GM12878 (cell line): ENCODE results near the gene ADCYAP1R1. TPM values are rescaled to one million over a fixed set of nuclear protein-coding genes. Genes with fewer than 3 reads are reported as not detected.

Experiments
- ATAC-seq: fragments of 200-7000 bp; cut with Tn5 transposase; 3 replicates; pipeline ENCODE4 v1.9.1; 2020; ENCODE audit warnings: mild to moderate bottlenecking, moderate library complexity
- BruUV-seq: library from RNA; stranded (reverse); fragments of 400-500 nt; replicated peaks from 2 replicates; lab custom pipeline; 2021; lab: Mats Ljungman, UMichigan
- CTCF ChIA-PET: fragments of 300-600 bp; sonication (Branson Sonifier 250); formaldehyde crosslinking; extraction: SDS; loops from one replicate; lab custom pipeline; 2021; ENCODE audit warnings: inconsistent platforms; lab: Yijun Ruan, JAX
- POLR2A ChIA-PET: fragments of 350-600 bp; formaldehyde crosslinking; extraction: SDS; loops from one replicate; lab custom pipeline; 2021; ENCODE audit warnings: inconsistent platforms; lab: Charles Lee
- RAD21 ChIA-PET: fragments of 300-600 bp; sonication (Branson Sonifier 250); formaldehyde crosslinking; loops from one replicate; lab custom pipeline; 2023; ENCODE audit warnings: antibody characterized with exemption; ENCODE audit not compliant: unreplicated experiment; lab: Charles Lee
- SMC1A ChIA-PET: fragments of 300-600 bp; sonication (Branson Sonifier 250); formaldehyde crosslinking; loops from one replicate; lab custom pipeline; 2023; ENCODE audit not compliant: unreplicated experiment, uncharacterized antibody; lab: Charles Lee
- DNase-seq: peaks from one replicate; pipeline ENCODE4 v3.0.0-alpha.2; 2011; ENCODE audit warnings: low read depth, low spot score
- FAIRE-seq: peaks from 3 replicates; lab custom pipeline; 2011; peaks lifted over from hg19 to GRCh38; lab: Jason Lieb, UNC
- H2AFZ ChIP-seq: 2 replicates; pipeline ENCODE4 v1.6.0; 2011; ENCODE audit warnings: low read depth, low read length, control low read depth; ENCODE audit not compliant: control insufficient read depth
- H3K27ac ChIP-seq: 2 replicates; pipeline ENCODE4 v1.5.1; 2011; ENCODE audit warnings: control low read depth; ENCODE audit not compliant: control insufficient read depth, insufficient read depth
- H3K27me3 ChIP-seq, 2 experiments: replicated peaks in 1 of 2; 2 replicates each; pipeline versions ENCODE4 v1.6.0 to v1.6.1; 2011; ENCODE audit warnings: low read length in 1 of 2; ENCODE audit not compliant: control insufficient read depth in 2 of 2, insufficient read depth in 2 of 2
- H3K36me3 ChIP-seq, 2 experiments: 2 replicates each; pipeline ENCODE4 v1.5.1; 2011; ENCODE audit warnings: low read length in 1 of 2; ENCODE audit not compliant: control insufficient read depth in 2 of 2, insufficient read depth in 2 of 2
- H3K4me1 ChIP-seq: 2 replicates; pipeline ENCODE4 v1.6.1; 2011; ENCODE audit warnings: mild to moderate bottlenecking, low read length, moderate library complexity, mixed read lengths; ENCODE audit not compliant: control insufficient read depth, insufficient read depth
- H3K4me2 ChIP-seq: 2 replicates; pipeline ENCODE4 v1.6.0; 2011; ENCODE audit warnings: control low read depth; ENCODE audit not compliant: control insufficient read depth, insufficient read depth
- H3K4me3 ChIP-seq: fragments of 200-600 bp; sonication (generic); 2 replicates; pipeline ENCODE4 v1.5.1; 2016
- H3K79me2 ChIP-seq: 2 replicates; pipeline ENCODE4 v1.6.0; 2011; ENCODE audit warnings: low read length; ENCODE audit not compliant: control insufficient read depth, insufficient read depth
- H3K9ac ChIP-seq: 2 replicates; pipeline ENCODE4 v1.8.0; 2011; ENCODE audit warnings: low read length, control low read depth, mixed read lengths; ENCODE audit not compliant: control insufficient read depth, insufficient read depth
- H3K9me3 ChIP-seq: replicated peaks from 3 replicates; pipeline ENCODE4 v1.5.1; 2011; ENCODE audit warnings: mild to moderate bottlenecking, low read length; ENCODE audit not compliant: control insufficient read depth, insufficient read depth
- H4K20me1 ChIP-seq: 2 replicates; pipeline ENCODE4 v1.6.0; 2011; ENCODE audit not compliant: control insufficient read depth, insufficient read depth
- BCL11A ChIP-seq: IDR thresholded peaks from 2 replicates; pipeline ENCODE4 v1.6.1; 2011; ENCODE audit warnings: low read depth, low read length
- CBFB ChIP-seq: IDR thresholded peaks from 2 replicates; pipeline ENCODE4 v1.6.1; 2016; ENCODE audit warnings: antibody characterized with exemption, low read depth
- ETV6 ChIP-seq, 2 experiments: fragments of 450-650 bp in 1 of 2; IDR thresholded peaks in 1 of 2; conservative IDR thresholded peaks in 1 of 2; 2 replicates each; pipeline ENCODE4 v1.6.1; 2014; ENCODE audit warnings: antibody characterized with exemption in 1 of 2, borderline replicate concordance in 1 of 2, low read depth in 1 of 2, mild to moderate bottlenecking in 1 of 2, moderate library complexity in 1 of 2
- FOXM1 ChIP-seq: IDR thresholded peaks from 2 replicates; pipeline ENCODE4 v1.6.1; 2012; ENCODE audit warnings: low read depth, mild to moderate bottlenecking, inconsistent platforms, low read length, moderate library complexity
- IKZF1 ChIP-seq: fragments of 450-650 bp; conservative IDR thresholded peaks from 2 replicates; pipeline ENCODE4 v1.6.1; 2017; ENCODE audit warnings: antibody characterized with exemption, mild to moderate bottlenecking
- IRF4 ChIP-seq: IDR thresholded peaks from 2 replicates; pipeline ENCODE4 v1.6.1; 2011; ENCODE audit warnings: low read depth, low read length
- MEF2A ChIP-seq: IDR thresholded peaks from 2 replicates; pipeline ENCODE4 v1.6.1; 2011; ENCODE audit warnings: low read depth, mild to moderate bottlenecking, low read length, moderate library complexity; ENCODE audit not compliant: insufficient read depth
- POLR2AphosphoS5 ChIP-seq: IDR thresholded peaks from 2 replicates; pipeline ENCODE4 v1.6.1; 2011; ENCODE audit warnings: mild to moderate bottlenecking, low read length, inconsistent platforms
- SIX5 ChIP-seq: IDR thresholded peaks from 2 replicates; pipeline ENCODE4 v1.6.1; 2011; ENCODE audit warnings: mild to moderate bottlenecking, low read depth, low read length, moderate library complexity; ENCODE audit not compliant: severe bottlenecking
- STAT3 ChIP-seq: IDR thresholded peaks from 2 replicates; pipeline ENCODE4 v1.6.1; 2011; ENCODE audit warnings: low read depth, low read length, improper control_type of control experiment
- SUPT20H ChIP-seq: IDR thresholded peaks from 2 replicates; pipeline ENCODE4 v1.6.1; 2011; ENCODE audit warnings: low read depth, mild to moderate bottlenecking, low read length, moderate library complexity, borderline replicate concordance; ENCODE audit not compliant: control insufficient read depth
- ZBTB11 ChIP-seq: fragments of 450-650 bp; formaldehyde crosslinking; IDR thresholded peaks from 2 replicates; pipeline ENCODE4 v1.5.0; 2022; ENCODE audit warnings: mild to moderate bottlenecking, missing genetic modification characterization
- ZNF622 ChIP-seq: fragments of 450-650 bp; IDR thresholded peaks from 2 replicates; pipeline ENCODE4 v1.6.1; 2017; ENCODE audit warnings: mild to moderate bottlenecking, inconsistent platforms
- WGBS: methylation state at CpG from one replicate; pipeline ENCODE4 v1.1.6; 2016; ENCODE audit warnings: low lambda C conversion rate; ENCODE audit not compliant: insufficient replicate concordance, insufficient coverage; ENCODE audit errors: missing lambda C conversion rate; 5-methylcytosine and 5-hydroxymethylcytosine counted together
- in situ Hi-C: fragments of 300-500 bp; cut with MboI; formaldehyde crosslinking; loops from 9 replicates; pipeline ENCODE4 v1.14.3; 2018; ENCODE audit warnings: mixed read lengths
- intact Hi-C: fragments of 100-400 bp; cut with micrococcal nuclease; formaldehyde crosslinking; loops from one replicate; pipeline ENCODE4 v1.14.2; 2022; ENCODE audit not compliant: unreplicated experiment
- polyA plus RNA-seq, 11 experiments: library from polyadenylated mRNA; depleted of rRNA in 4 of 11; unstranded in 6 of 11; stranded (reverse) in 5 of 11; fragments of >200 nt; fragmentation: Nextera tagmentation in 4 of 11; fragmentation: Illumina TruSeq in 1 of 11; extraction: Ambion mirVana in 4 of 11; extraction: Trizol in 1 of 11; gene quantifications; 1 replicate in 1 of 11; 2 replicates in 10 of 11; pipeline versions ENCODE4 v1.2.1 to v1.2.3, GENCODE V29; 2011 to 2016; ENCODE audit warnings: inconsistent platforms in 2 of 11, missing spikeins in 2 of 11, low read depth in 1 of 11
- total RNA-seq, 4 experiments: library from RNA; depleted of rRNA in 3 of 4; stranded (reverse); fragments of >200 nt in 3 of 4; fragmentation: Illumina TruSeq in 1 of 4; extraction: Trizol in 1 of 4; gene quantifications; 2 replicates each; pipeline versions ENCODE4 v1.2.1 to v1.2.3, GENCODE V29; 2013 to 2021

ADCYAP1R1 gene
- total and polyA plus RNA-seq, 10 of the 15 experiments (the other 5 are each of a cell fraction or from before 2014, with no cell fraction given) = not detected

- H4K20me1 ChIP-seq = no peaks in the 10 kb centered on the region
- peaks cover 3 to 4% of the 10 kb centered on the region in 2 experiments; a peak in 2 of 4 replicates for H3K27me3 ChIP-seq
- SMC1A ChIA-PET = no interaction called here
- H3K9me3 ChIP-seq = no peaks in the 10 kb centered on the region
- H3K79me2 ChIP-seq = no peaks in the 10 kb centered on the region
- BruUV-seq = no TSS peak
- POLR2A ChIA-PET = no interaction called here
- no peak overlapping the region for H2AFZ ChIP-seq
- no peak overlapping the region for H3K9ac ChIP-seq
- no peak overlapping the region for H3K4me3 ChIP-seq
- no peaks in the 10 kb centered on the region for H3K4me1 ChIP-seq
- RAD21 ChIA-PET = no interaction called here
- no peak overlapping the region for H3K4me2 ChIP-seq
- no peak for DNase-seq
- H3K27ac ChIP-seq = no peak overlapping the region
- H3K36me3 ChIP-seq = no peaks in the 10 kb centered on the region
- in situ Hi-C loops (no loop called here), intact Hi-C loops (no loop called here)
- no peak for FAIRE-seq
- CTCF ChIA-PET = interaction anchor here (1.5 kb wide), 1 partner anchor 99 kb away, joined by 5 read pairs; no protein-coding TSS in a partner anchor
- WGBS = 9% methylated on average over 12 of the region's 12 CpGs
- no peak for ATAC-seq
- TF ChIP-seq SUPT20H (no peak), ETV6 (conservative IDR thresholded peaks at IDR 0.05 in 1 of 2, IDR thresholded peaks at IDR 0.05 in 1 of 2; ENCODE audit: borderline replicate concordance in 1 of 2, low read depth in 1 of 2) (no peak), FOXM1 (no peak), SIX5 (no peak), STAT3 (no peak), CBFB (no peak), ZNF622 (no peak), POLR2AphosphoS5 (no peak), IKZF1 (no peak), IRF4 (no peak), BCL11A (no peak), ZBTB11 (CRISPR knock-in tag) (no peak), MEF2A (no peak)
- TF ChIP-seq, all 136 proteins: peak for 0
Measured at GRCh38 chr7:31082017-31082416, 29.9 kb downstream of the ADCYAP1R1 start.
